DLD1 (cell line): ENCODE results near the gene SCAPER.

Experiments
- in situ Hi-C: cut with HindIII; loops from 2 replicates; pipeline ENCODE4 v1.10.0; 2017; ENCODE audit warnings: low sequenced_read_pairs

The SCAPER gene

DNA sequence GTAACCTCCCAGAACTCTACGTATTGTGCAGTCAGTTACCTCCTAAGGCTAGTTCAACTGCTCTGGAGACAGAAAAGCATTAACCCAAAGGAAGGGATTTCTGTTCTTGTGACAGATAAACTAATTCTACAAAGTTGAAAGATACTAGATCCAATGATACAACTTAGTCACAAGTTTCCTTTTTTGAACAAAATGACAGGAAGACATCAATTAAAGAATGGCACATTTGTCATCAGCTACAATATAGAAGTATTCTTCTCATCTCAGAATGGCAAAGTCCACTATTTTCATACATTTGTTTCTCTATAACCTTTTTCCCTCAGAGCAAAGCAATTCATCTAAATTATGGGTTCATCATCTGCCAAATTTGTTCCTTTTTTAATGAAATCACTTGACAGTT, 524.9 kb downstream of the SCAPER start:
- in situ Hi-C loops, result no loop called here

DNA sequence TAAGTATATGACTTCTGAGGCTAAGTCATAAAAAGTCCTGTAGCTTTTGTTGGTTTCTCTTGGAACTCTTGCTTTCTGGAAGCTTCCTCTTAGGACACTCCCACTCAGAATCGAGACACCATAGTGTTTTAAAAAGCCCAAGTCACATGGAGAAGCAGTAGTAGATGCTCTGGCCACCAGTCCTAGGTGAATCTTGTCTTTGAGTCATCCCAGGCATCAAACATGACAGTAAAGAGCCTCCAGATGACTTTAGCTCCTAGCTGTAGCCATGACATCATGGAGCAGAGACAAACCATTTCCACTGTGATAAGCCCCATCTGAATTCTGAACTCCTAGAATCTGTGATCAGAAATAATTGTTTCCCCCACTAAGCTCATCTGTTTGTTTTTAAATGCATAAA, 526.4 kb downstream of the SCAPER start:
- in situ Hi-C loops, result no loop called here

DNA sequence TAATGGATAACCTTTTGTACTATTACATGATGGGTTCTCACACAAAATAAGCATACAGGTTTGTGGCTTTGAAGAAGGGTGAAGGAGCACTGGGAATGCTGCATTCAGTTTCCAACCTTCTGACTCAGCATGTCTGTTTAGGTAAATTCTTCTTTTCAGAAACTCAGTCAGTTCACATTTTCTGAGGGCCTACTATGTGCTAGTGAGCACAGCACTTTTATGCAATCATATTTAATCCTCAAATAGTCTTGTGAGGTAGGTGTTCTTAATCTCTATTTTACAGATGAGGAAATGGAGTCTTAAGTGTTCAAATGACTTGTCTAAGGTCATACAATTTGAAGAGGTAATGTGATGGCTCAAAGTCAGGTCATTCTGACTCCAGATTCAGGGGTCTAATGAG, 527.4 kb downstream of the SCAPER start:
- in situ Hi-C loops, result no loop called here

DNA sequence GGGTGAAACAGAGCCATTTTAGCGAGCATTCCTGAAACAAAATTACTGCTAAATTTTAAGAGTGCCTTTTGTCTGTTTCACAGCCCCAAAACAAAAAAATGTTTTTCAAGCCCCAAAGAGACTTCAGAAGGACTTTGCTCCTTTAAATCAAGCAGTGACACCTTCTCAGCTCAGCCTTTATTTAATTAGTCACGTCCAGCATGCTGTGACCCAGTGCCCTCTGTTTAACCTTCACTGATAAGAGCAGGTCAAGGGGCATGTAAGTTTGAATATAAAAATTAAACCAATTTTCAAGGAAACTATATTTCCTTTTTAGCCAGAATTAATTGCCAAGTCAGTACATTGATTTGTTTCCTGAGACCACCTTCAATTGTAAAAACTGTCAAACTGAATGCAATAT, 527.9 kb downstream of the SCAPER start:
- in situ Hi-C loops, result no loop called here

DNA sequence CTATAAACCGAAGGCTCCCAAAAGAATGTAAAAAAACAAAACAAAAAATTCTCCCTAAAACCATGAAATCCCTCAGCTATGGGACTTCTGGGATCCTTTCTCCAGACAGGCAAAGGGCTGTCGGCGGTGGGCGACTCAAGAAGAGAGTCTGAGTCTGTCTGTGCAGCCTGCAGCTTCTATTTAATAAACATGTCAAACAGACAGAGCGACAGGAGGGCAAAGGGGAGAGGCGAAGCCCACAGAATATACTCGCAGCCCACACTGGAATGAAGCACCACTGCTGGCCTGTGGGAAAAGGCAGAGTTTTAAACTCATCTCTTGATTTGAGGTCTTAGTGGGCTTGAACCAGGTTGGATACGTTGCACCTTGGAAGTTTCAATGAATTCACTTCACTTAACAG, 528.3 kb downstream of the SCAPER start:
- in situ Hi-C loops, result no loop called here

DNA sequence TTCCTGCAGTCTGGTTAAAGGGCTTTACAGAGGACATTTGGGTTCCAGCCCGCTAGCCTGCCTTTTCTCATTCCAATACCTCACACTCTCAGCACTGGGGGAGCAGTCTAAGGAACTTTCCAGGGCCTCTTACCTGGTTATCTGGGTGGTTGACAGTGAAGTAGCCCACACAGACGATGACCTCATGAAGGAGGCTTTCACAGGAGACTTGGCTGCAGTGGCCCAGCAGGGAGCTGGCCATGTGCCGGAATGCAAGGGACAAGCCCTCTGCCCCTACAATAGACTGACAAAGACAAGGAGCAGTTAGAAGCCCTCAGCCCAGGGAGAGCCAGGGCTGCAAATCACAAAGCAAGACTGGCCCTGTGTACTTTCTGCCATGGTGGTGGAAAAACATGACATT, 529.1 kb downstream of the SCAPER start:
- in situ Hi-C loops, result no loop called here

DNA sequence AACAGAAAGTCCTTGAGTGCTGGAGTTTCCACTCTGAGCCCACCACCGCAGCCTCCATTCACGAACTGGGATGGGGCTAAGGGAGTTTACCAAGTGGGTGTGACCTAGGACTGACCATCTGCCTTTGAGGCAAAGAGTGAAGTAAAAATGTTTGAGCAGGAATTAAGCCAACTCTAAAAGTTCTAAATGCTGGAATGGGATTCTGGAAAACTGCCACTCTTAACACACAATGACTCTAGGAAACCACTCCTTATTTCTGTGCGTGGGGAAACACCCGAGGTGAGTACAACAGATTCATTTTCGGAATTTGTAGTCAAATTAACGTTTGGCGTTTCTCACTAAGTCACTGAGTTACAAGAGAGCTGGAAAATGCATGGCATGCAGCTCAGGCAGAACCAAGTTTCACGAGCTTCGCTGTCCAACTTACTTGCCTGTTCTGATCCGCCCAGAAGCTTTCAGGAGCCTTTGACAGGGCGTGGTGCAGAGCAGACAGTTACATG, 537.0 kb downstream of the SCAPER start:
- in situ Hi-C loops, result no loop called here

DNA sequence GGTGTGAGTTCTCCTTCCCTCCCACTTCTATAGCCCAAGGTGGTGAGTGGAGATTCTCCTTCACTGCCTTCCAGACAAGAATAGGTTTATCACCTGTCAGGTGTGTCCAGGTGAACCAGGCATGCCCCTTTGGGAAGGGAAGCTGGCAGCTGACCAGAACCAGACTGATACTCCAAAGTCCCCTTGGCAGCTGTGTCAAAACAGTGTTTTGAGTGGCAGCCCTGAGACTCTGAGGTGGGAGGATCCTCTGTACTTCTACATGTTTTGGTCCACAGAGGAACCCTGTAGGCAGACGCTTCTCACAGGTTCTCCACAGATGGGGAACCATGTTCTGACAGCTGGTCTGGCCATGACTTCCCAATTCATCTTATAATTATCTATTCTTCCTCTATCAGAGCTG, 538.4 kb downstream of the SCAPER start:
- in situ Hi-C loops, result no loop called here

DNA sequence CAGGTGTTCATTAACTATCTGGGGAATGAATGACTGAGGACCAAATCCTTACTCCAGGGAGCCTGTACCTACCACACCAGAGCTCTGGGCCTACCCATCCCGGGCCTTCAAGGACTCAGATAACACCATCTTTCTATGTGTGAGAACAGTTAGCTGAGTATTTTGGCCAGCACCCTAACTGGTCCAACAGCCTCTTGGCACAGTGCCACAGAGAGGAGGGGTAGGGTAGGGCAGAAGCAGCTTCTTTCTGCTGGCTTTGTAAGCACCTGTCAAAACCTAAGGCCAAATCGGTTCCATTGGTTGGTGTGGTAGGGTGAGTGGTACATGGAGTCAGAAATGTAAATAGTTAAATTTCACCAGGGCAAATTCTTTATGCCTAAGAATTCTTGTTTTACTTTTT, 541.9 kb downstream of the SCAPER start:
- in situ Hi-C loops, result no loop called here

DNA sequence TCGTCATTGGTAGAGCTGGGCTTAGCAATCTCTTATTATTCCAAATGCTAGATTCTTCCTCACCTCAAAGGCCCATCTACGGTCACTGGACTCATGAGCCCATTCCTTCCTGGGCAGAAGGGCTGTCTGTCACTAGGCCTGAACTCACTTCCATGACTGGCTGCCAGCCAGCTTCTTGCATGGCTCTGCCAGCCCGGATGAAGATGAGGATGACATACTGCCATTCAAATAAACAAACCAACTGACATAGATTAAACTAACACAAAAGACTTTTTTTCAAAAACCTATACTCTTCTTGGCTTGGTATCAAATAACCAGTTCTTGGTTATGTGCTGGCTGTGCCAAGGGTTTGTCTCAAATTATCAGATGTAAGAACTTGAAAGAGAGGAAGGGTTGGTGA, 544.7 kb downstream of the SCAPER start:
- in situ Hi-C loops, result no loop called here

DNA sequence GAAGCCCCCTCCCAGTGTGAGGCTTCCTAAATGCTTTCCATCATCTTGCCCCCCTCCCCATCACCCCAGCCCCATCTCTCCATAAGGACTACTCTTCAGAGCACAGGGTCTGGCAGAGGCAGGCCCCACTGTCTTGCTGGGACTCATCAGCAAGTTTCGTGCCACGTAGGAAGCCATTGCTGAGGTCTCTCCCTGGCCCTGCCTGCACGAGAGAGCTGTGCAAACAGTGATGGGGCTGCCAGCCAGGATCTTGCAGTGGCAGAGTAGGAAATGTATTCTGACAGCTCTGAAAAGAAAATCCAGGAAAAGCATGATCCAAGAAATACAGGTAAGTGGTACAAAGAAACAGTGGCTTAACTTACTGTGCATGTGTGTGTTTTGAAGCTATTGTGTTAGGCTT, 546.0 kb downstream of the SCAPER start:
- in situ Hi-C loops, result no loop called here

DNA sequence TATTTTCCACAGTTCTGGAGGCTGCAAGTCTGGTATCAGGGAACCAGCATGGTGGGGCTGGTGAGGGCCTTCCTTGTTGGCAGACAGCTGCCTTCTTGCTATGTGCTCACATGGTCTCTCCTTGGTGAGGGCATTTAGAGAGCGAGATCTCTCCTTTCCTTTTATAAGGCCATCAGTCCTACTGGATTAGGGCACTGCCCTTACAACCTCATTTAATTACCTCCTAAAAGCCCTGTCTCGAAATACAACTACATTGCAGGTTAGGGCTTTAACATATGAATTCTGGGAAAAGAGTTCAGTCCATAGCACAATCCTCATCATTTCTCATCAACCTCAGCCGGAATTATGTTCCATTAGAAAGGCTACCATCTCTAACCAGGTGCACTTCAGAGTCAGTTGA, 546.7 kb downstream of the SCAPER start:
- in situ Hi-C loops, result no loop called here

DNA sequence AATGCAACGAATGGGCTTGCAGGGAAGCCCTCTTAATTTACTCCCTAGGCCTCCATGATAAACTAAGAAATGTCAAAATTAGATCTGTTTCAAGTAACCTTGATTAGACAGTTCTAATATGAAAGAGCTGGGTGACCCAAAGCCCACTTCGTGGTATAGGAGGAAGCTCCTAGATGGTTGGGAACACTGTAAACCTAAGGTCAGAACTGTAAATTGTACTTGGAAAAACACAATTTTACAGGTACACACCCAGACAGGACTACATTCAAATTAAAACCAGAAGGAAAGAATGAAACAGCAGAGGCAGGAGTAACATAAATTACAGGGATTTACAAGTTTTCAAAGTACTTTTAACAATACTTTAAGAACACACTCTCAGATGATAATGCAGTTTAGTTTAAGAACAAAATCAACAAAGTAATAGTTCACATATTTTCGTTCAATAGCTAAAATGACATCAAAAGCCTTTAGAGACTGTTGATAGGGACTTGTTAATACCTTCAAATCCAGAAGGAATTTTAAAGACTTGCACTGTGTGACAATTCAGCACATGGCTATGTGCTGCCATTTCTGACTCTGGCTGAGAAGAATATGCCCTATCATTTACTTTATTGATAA, 550.2 kb downstream of the SCAPER start:
- in situ Hi-C loops, result no loop called here

DNA sequence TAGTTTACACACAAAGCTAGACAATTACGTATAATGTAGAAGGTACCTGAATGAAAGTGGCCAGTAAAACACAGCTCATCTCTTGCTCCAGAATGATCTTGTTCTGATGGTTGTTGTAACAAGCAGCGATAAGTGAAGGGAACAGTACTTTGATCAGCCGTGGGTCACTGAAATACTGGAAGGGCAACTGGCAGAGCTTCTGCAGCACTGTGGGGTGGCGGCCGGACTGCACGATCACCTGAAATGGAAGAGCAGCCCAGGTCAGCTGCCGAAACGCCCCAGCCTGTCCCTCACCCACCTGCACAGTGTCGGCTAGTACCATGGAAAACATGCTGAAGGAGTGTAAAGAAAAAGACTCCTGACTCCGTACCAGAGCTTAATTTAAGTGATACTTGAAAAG, 551.2 kb downstream of the SCAPER start:
- in situ Hi-C loops, result no loop called here

DNA sequence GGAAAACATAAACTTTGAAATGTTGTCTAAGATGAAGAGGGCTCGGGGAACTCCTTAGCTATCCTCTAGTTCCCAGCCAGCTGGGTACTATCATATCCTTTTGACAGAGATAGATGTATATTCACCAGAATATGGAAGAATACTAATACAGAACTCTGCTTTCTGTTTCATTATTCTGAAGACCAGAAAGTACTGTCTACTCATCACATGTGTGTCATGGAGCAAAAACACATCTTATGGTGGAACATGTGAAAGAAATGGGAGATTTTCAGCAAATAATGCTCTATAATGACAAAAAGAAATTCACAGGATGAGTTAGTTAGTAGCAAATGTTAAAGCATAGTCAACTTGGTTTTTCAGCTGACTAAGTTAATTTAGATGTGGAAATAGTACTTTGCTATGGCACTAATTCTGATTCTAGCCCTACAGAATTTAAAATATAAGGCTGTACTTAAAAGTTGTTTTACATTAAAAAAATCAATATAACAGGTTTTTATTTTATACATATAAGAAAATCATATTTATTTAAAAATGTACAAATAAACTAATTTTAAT, 552.0 kb downstream of the SCAPER start:
- in situ Hi-C loops, result no loop called here

DNA sequence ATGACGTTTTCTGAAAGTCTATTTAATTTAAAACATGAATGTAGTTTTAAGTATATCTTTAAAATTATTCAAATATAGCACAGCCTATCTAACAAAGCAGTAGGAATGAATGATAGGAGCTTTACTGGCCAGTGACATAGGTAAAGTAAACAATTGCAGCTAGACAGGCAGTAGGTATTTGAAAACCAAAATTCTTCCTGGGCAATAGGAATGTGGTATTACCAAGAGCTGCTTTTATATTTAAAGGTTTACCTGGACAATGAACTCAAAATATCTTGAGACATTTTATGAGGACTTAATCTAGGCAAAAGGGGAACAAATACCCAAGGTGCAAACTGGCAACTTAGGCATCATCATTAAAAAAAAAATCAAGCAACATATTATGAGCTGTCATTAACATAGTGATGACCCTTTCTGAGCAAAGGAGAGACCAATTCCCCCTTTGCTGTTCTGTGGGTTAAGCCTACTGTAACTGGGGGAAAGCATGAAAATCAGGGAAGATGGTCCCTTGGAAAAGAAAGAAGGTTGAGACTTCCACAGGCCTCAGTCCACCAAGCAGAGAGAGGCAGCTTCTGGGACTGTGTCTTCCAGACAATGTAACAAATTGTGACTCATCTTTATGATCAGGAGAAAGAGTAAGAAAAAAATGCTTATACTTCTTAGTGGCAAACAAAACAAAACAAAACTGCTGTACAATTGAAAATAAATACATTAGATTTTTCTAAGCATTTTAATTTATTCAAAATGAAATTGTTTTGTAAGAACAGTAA, 555.7 kb downstream of the SCAPER start:
- in situ Hi-C loops, result no loop called here

DNA sequence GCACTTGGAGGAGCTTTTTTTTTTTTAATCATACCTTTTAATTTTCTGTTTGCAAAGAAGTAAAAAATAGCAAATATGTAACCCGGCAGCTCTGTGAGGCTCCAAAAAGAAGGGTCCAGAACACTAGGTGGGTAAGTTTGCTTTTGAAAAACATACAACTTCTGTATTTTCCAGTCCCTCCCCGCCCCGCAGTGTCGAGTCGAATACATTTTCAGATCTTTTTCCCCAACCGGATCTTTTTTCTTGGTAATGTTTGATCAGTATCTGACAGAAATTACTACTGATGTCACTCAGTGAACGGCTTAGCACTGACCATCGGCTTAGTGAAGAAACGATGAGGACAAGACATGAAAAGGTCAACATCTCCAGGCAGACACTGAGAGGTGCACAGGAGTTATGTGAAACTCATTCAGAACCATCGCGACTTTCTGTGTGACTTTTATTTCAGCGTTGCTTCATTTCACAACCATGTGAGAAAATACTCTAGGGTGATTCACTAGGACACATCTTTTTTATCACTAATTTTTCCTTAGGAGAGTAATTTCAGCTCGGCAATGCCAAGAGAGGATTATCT, 557.6 kb downstream of the SCAPER start:
- in situ Hi-C loops, result no loop called here

DNA sequence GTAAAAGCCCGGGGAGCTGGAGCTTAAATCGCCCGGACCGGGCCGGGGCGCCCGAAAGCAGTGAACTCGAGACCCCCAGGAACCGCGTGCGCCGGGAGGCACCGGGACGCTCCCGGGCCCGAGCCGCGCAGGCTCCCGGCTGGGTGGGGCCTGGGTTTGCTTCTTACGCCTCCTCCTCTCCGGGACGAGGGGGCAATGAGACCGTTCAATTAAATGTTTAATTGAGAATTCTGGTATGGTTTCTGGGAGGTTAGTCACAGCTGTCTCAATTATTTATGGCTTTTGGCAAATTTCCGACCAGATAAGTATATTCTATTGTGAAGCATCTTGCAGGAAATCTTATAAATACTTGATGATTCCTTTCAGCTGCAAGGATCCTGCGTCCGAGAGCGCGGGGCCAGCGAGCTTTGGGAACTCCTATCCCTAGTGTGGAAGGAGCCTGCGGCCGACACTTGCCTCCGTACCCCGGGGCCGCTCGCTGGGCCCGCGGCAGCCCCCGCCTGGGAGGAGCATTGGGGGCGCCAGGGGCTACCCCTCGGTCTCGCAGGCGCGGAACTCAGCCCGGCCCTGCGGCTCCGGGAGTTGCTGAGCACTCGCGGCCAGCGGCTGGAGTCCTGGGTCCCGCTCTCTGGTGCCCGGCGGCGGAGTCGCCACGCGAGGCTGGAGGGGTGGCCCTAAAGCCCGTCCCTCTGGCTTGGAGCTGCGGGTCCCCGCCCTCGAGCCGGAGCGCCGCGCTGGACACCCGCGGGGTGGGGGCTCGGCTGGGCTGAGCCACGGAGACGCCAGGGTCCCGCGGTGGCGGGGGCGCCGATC, 558.3 kb downstream of the SCAPER start:
- in situ Hi-C loops, result no loop called here

DNA sequence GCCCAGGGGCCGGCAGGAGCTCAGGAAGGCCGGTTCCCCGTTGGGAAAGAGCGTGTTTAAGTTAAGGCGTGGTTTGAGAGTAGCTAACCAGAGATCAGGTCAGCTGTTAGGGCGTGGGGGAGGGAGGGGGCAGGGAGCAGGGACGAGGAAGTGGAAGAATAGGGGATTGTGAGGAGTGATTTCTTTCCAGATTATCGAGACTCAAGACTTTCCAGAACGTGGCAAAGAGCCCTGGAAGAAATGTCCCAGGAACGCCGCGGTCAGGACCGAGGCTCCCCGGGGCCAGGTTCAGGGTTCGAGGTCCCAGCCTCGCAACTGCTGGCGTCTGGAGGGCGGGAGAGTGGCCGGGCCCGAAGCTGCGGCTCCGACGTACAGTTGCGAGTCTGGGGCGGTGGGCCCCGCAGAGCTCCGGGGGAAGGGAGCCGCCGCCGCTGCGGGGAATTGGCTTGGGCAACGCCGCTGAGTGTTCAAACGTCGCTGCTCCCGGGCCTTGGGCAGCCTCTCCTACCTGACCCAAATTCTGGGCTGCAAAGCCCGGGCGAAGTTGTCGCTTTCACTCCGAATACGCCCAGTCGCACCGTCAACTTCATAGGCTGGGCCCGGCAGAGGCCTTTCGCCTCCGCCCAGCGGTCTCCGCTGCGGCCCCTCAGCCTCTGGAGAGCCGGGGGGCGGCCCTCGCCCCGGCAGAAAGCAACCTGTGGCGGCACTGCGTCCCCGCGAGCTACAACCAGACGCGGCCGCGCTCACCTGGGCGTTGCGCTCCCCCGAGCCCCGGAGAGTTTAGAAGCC, 559.1 kb downstream of the SCAPER start:
- in situ Hi-C loops, result no loop called here

DNA sequence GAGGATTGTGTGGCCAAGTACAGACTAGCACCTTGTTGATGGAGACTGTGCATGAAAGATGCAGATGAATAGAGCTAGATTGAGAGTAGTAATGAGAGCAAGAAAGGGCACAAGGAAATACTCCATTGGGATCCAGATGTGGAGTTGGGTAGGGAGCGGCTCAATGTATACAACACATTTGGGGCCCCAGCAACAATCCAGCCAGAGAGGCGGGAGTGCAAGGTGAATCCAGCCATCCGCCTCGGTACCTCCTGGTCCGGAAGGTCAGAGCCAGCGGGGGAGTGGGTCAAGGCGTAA, 559.6 kb downstream of the SCAPER start:
- in situ Hi-C loops, result no loop called here
